CD4-positive, alpha-beta T cell treated with Interleukin-21 for 1 hour (primary cell): Measurements from ENCODE around the gene LRRC74A.

Experiments used
- DNase-seq: peaks from one replicate; pipeline ENCODE4 v3.0.0-alpha.2; 2020

The LRRC74A gene

GRCh38 chr14:76810953-76811400, 15.2 kb upstream of the LRRC74A start:
- DNase-seq: peak; percentile 48

GRCh38 chr14:76811561-76811960, 14.6 kb upstream of the LRRC74A start:
- no peak for DNase-seq

- DNase-seq: peak; percentile 5
Measured at GRCh38 chr14:76812093-76812421, 14.2 kb upstream of the LRRC74A start.

GRCh38 chr14:76812422-76813383, 13.5 kb upstream of the LRRC74A start, which contains the start of gene ANGEL1:
Gene ANGEL1 (minus strand): TSS chr14:76812882. CDS start chr14:76812827, 55 bp downstream.
- DNase-seq: peak; percentile 97

GRCh38 chr14:76814726-76815645, 11.2 kb upstream of the LRRC74A start:
- no peak for DNase-seq

GRCh38 chr14:76820700-76821099, 5.5 kb upstream of the LRRC74A start:
- DNase-seq: no peak

- DNase-seq: no peak
Measured at GRCh38 chr14:76827696-76828296, 1.6 kb downstream of the LRRC74A start.

GRCh38 chr14:76828339-76829012, 2.3 kb downstream of the LRRC74A start:
- DNase-seq: no peak

GRCh38 chr14:76829013-76829365, 2.8 kb downstream of the LRRC74A start:
- DNase-seq: no peak

- DNase-seq: no peak
Measured at GRCh38 chr14:76829650-76830421, 3.6 kb downstream of the LRRC74A start.

GRCh38 chr14:76830556-76830955, 4.3 kb downstream of the LRRC74A start:
- no peak for DNase-seq

GRCh38 chr14:76832503-76832988, 6.3 kb downstream of the LRRC74A start:
- no peak for DNase-seq

- no peak for DNase-seq
Measured at GRCh38 chr14:76833011-76833410, 6.8 kb downstream of the LRRC74A start.

- DNase-seq: no peak
Measured at GRCh38 chr14:76834241-76834661, 8.0 kb downstream of the LRRC74A start.

- DNase-seq: no peak
Measured at GRCh38 chr14:76836029-76836630, 9.9 kb downstream of the LRRC74A start.

- no peak for DNase-seq
Measured at GRCh38 chr14:76837524-76837923, 11.3 kb downstream of the LRRC74A start.

GRCh38 chr14:76842414-76842813, 16.2 kb downstream of the LRRC74A start:
- no peak for DNase-seq

- DNase-seq: peak; percentile 68
Measured at GRCh38 chr14:76844223-76844622, 18.0 kb downstream of the LRRC74A start.

GRCh38 chr14:76846331-76847047, 20.3 kb downstream of the LRRC74A start:
- DNase-seq: no peak

- no peak for DNase-seq
Measured at GRCh38 chr14:76848879-76849278, 22.7 kb downstream of the LRRC74A start.
